Activated T-cell treated with anti-CD3 and anti-CD28 coated beads, Interleukin-2, amount 50 U/mL, for 48 hours (primary cell): ENCODE measurements around the gene MORN1.

Source experiments
- DNase-seq, 2 experiments: peaks; one replicate each; pipeline ENCODE4 v3.0.0-alpha.2; 2020

Gene MORN1

GRCh38 chr1:2350501-2350900 lies 40.9 kb downstream of the MORN1 start:
- no peak for DNase-seq

- DNase-seq = no peak
Measured at GRCh38 chr1:2349806-2350205, 41.5 kb downstream of the MORN1 start.

- no peak for DNase-seq
Measured at GRCh38 chr1:2348346-2349325, 42.7 kb downstream of the MORN1 start.

GRCh38 chr1:2347896-2348295 lies 43.5 kb downstream of the MORN1 start:
- DNase-seq = no peak

GRCh38 chr1:2347409-2347785 lies 44.0 kb downstream of the MORN1 start:
- DNase-seq = no peak

- DNase-seq = no peak
Measured at GRCh38 chr1:2346691-2347408, 44.5 kb downstream of the MORN1 start.

- DNase-seq = no peak
Measured at GRCh38 chr1:2345297-2346075, 45.9 kb downstream of the MORN1 start.

- DNase-seq = no peak
Measured at GRCh38 chr1:2344744-2345296, 46.5 kb downstream of the MORN1 start.

- DNase-seq = no peak
Measured at GRCh38 chr1:2344121-2344681, 47.2 kb downstream of the MORN1 start.

GRCh38 chr1:2343023-2343935 lies 48.1 kb downstream of the MORN1 start:
- no peak for DNase-seq

GRCh38 chr1:2342384-2343022 lies 48.9 kb downstream of the MORN1 start:
- DNase-seq = no peak

GRCh38 chr1:2341706-2342383 lies 49.5 kb downstream of the MORN1 start:
- no peak for DNase-seq

GRCh38 chr1:2340918-2341254 lies 50.5 kb downstream of the MORN1 start:
- DNase-seq = no peak

GRCh38 chr1:2340086-2340917 lies 51.1 kb downstream of the MORN1 start:
- DNase-seq = no peak

- no peak for DNase-seq
Measured at GRCh38 chr1:2339206-2340085, 51.9 kb downstream of the MORN1 start.

- DNase-seq = no peak
Measured at GRCh38 chr1:2337501-2337900, 53.9 kb downstream of the MORN1 start.

GRCh38 chr1:2337081-2337480 lies 54.3 kb downstream of the MORN1 start:
- DNase-seq = no peak

- no peak for DNase-seq
Measured at GRCh38 chr1:2336499-2336898, 54.9 kb downstream of the MORN1 start.
